H9 (cell line): ENCODE data around the gene ZNF296. TPM values are rescaled to one million over a fixed set of nuclear protein-coding genes. Genes with fewer than 3 reads are reported as not detected.

Source experiments
- DNase-seq: peaks from one replicate; pipeline ENCODE4 v3.0.0-alpha.2; 2017
- H2AFZ ChIP-seq: one replicate; pipeline ENCODE4 v1.6.1; 2013; ENCODE audit warnings: mild to moderate bottlenecking, low read length, control low read depth, moderate library complexity
- H2AK5ac ChIP-seq: 2 replicates; pipeline ENCODE4 v1.6.1; 2013; ENCODE audit warnings: low read length, control low read depth, mixed read lengths; ENCODE audit not compliant: insufficient read length
- H2BK120ac ChIP-seq: one replicate; pipeline ENCODE4 v1.6.1; 2013; ENCODE audit warnings: low read depth, mild to moderate bottlenecking, low read length, control low read depth, inconsistent platforms; ENCODE audit not compliant: poor library complexity, severe bottlenecking
- H2BK12ac ChIP-seq: 2 replicates; pipeline ENCODE4 v1.6.1; 2013; ENCODE audit warnings: low read length, control low read depth, mixed read lengths, low read depth; ENCODE audit not compliant: insufficient read length
- H2BK15ac ChIP-seq: 2 replicates; pipeline ENCODE4 v1.6.1; 2013; ENCODE audit warnings: low read depth, low read length, control low read depth
- H2BK20ac ChIP-seq: one replicate; pipeline ENCODE4 v1.6.1; 2013; ENCODE audit warnings: low read depth, mild to moderate bottlenecking, low read length, control low read depth, inconsistent platforms; ENCODE audit not compliant: poor library complexity, severe bottlenecking
- H2BK5ac ChIP-seq: 2 replicates; pipeline ENCODE4 v1.6.1; 2013; ENCODE audit warnings: low read length, control low read depth, mixed read lengths; ENCODE audit not compliant: insufficient read length
- H3K14ac ChIP-seq: 2 replicates; pipeline ENCODE4 v1.6.1; 2013; ENCODE audit warnings: low read length, control low read depth; ENCODE audit not compliant: insufficient read depth
- H3K18ac ChIP-seq: 2 replicates; pipeline ENCODE4 v1.6.1; 2013; ENCODE audit warnings: low read depth, mild to moderate bottlenecking, mixed read lengths, low read length, control low read depth; ENCODE audit not compliant: insufficient read length
- H3K23ac ChIP-seq: 2 replicates; pipeline ENCODE4 v1.6.1; 2013; ENCODE audit warnings: low read length, control low read depth, mixed read lengths, low read depth; ENCODE audit not compliant: insufficient read length
- H3K23me2 ChIP-seq: 2 replicates; pipeline ENCODE4 v1.6.1; 2013; ENCODE audit warnings: low read depth, mild to moderate bottlenecking, mixed read lengths, low read length, control low read depth; ENCODE audit not compliant: insufficient read length, poor library complexity, severe bottlenecking
- H3K27ac ChIP-seq: 2 replicates; pipeline ENCODE4 v1.5.1; 2013; ENCODE audit warnings: low read length, control low read depth, mixed read lengths, low read depth; ENCODE audit not compliant: insufficient read length
- H3K27me3 ChIP-seq: 2 replicates; pipeline ENCODE4 v1.6.1; 2013; ENCODE audit warnings: low read length, control low read depth, inconsistent platforms; ENCODE audit not compliant: insufficient read depth
- H3K4ac ChIP-seq: 2 replicates; pipeline ENCODE4 v1.6.1; 2013; ENCODE audit warnings: low read depth, mild to moderate bottlenecking, control low read depth, inconsistent platforms, low read length, moderate library complexity
- H3K4me1 ChIP-seq: 2 replicates; pipeline ENCODE4 v1.6.1; 2013; ENCODE audit warnings: low read length, control low read depth, inconsistent platforms; ENCODE audit not compliant: insufficient read depth
- H3K4me2 ChIP-seq: 2 replicates; pipeline ENCODE4 v1.6.1; 2013; ENCODE audit warnings: low read length, control low read depth, mixed read lengths; ENCODE audit not compliant: insufficient read length, insufficient read depth
- H3K56ac ChIP-seq: 2 replicates; pipeline ENCODE4 v1.6.1; 2013; ENCODE audit warnings: low read depth, mild to moderate bottlenecking, mixed read lengths, low read length, control low read depth; ENCODE audit not compliant: insufficient read length
- H3K79me1 ChIP-seq: 2 replicates; pipeline ENCODE4 v1.6.1; 2013; ENCODE audit warnings: low read depth, mild to moderate bottlenecking, moderate library complexity, low read length, control low read depth, inconsistent platforms; ENCODE audit not compliant: insufficient read depth, poor library complexity, severe bottlenecking
- H3K79me2 ChIP-seq: 2 replicates; pipeline ENCODE4 v1.6.1; 2013; ENCODE audit warnings: low read length, control low read depth, inconsistent platforms; ENCODE audit not compliant: insufficient read depth
- H3K9ac ChIP-seq: 2 replicates; pipeline ENCODE4 v1.6.1; 2013; ENCODE audit warnings: low read length, control low read depth, mixed read lengths; ENCODE audit not compliant: insufficient read length; ENCODE audit errors: extremely low read depth
- H3K9me3 ChIP-seq: one replicate; pipeline ENCODE4 v1.6.1; 2013; ENCODE audit warnings: low read depth, low read length, inconsistent platforms; ENCODE audit not compliant: control insufficient read depth
- H3T11ph ChIP-seq: one replicate; pipeline ENCODE4 v1.6.1; 2013; ENCODE audit warnings: mild to moderate bottlenecking, low read length, control low read depth, inconsistent platforms
- H4K20me1 ChIP-seq: one replicate; pipeline ENCODE4 v1.6.1; 2013; ENCODE audit not compliant: control insufficient read depth, insufficient read length, insufficient read depth
- H4K5ac ChIP-seq: 2 replicates; pipeline ENCODE4 v1.6.1; 2013; ENCODE audit warnings: low read depth, mild to moderate bottlenecking, mixed read lengths, low read length, control low read depth; ENCODE audit not compliant: insufficient read length
- H4K8ac ChIP-seq: replicated peaks from 2 replicates; pipeline ENCODE4 v1.6.1; 2013; ENCODE audit warnings: low read length, control low read depth, mixed read lengths, low read depth; ENCODE audit not compliant: insufficient read length
- H4K91ac ChIP-seq: 2 replicates; pipeline ENCODE4 v1.6.1; 2013; ENCODE audit warnings: low read depth, mild to moderate bottlenecking, moderate library complexity, mixed read lengths, low read length, control low read depth; ENCODE audit not compliant: insufficient read length
- H3K27ac Mint-ChIP-seq, 3 experiments: 2 replicates in 2 of 3; 3 replicates in 1 of 3; pipeline ENCODE4 v1.8.0; 2020 to 2021; ENCODE audit warnings: mixed read lengths in 3 of 3, mild to moderate bottlenecking in 1 of 3, moderate library complexity in 1 of 3
- H3K27me3 Mint-ChIP-seq: 2 replicates; pipeline ENCODE4 v1.8.0; 2021; ENCODE audit warnings: low read depth, mild to moderate bottlenecking, moderate library complexity, mixed read lengths
- H3K36me3 Mint-ChIP-seq, 3 experiments: 2 replicates in 2 of 3; 3 replicates in 1 of 3; pipeline ENCODE4 v1.8.0; 2020 to 2021; ENCODE audit warnings: low read depth in 3 of 3, mixed read lengths in 3 of 3; ENCODE audit not compliant: insufficient read depth in 1 of 3
- H3K4me1 Mint-ChIP-seq, 2 experiments: 2 replicates each; pipeline ENCODE4 v1.8.0; 2020; ENCODE audit warnings: mixed read lengths in 2 of 2
- H3K4me3 Mint-ChIP-seq, 2 experiments: 2 replicates in 1 of 2; 3 replicates in 1 of 2; pipeline ENCODE4 v1.8.0; 2020 to 2021; ENCODE audit warnings: mild to moderate bottlenecking in 2 of 2, mixed read lengths in 2 of 2, moderate library complexity in 1 of 2
- H3K9me3 Mint-ChIP-seq, 2 experiments: 2 replicates in 1 of 2; 3 replicates in 1 of 2; pipeline ENCODE4 v1.8.0; 2020; ENCODE audit warnings: mild to moderate bottlenecking in 2 of 2, mixed read lengths in 2 of 2, moderate library complexity in 1 of 2
- WGBS: extraction: QIAGEN DNeasy Blood & Tissue Kit; methylation state at CpG from one replicate; pipeline ENCODE4 v1.1.7; 2013; ENCODE audit warnings: missing lambda C conversion rate, low lambda C conversion rate, mixed read lengths; ENCODE audit not compliant: insufficient read length; ENCODE audit errors: extremely low coverage; 5-methylcytosine and 5-hydroxymethylcytosine counted together
- total RNA-seq: library from RNA; stranded (reverse); gene quantifications from 2 replicates; pipeline ENCODE4 v1.2.1, GENCODE V29; 2021
- TF ChIP-seq, protein P1 (sequence below): fragments of 200-600 bp; sonication (generic); conservative IDR thresholded peaks from 3 replicates; pipeline ENCODE4 v1.8.0; 2021; ENCODE audit warnings: antibody characterized with exemption, mild to moderate bottlenecking

Gene ZNF296
- total RNA-seq, 1 experiment from 2014 or later = 14.8 TPM

DNA sequence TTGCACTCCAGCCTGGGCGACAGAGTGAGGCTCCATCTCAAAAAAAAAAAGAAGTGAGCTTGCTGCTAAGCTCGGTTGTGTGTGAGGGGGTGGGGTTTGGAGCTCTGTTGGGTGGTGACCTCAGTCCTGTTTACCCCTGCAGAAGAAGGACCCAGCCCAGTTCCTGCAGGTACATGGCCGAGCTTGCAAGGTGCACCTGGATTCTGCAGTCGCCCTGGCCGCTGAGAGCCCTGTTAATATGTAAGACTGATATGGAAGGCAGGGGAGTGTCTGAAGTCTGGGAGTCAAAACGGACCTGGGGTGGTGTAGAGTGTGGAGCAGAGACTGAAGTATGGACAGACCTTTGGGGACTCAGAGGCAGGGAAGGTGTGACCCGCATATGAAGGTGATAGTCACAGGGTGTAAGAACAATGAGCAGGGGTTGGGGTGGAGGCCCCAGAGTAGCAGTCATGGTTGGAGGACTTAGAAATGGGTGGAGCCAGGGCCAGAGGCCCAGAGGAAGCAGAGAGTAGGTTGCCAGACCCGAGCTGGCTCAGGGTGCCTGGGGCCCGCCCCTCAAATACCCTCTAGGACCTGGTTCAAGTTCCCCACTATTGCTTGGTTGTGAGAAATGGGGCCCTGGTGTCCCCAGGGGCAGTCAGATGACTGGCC is 24.2 kb downstream of the ZNF296 start:
- no peaks in the 10 kb centered on the region for H4K20me1 ChIP-seq
- Mint-ChIP-seq H3K27me3 (no peaks in the 10 kb centered on the region), H3K4me3 (no peak overlapping the region; a peak in 1 of 5 replicates), H3K27ac (peak overlapping the region in 2 of 3 experiments; percentile 10 to 60; a peak in 4 of 7 replicates), H3K9me3 (no peaks in the 10 kb centered on the region; a peak in 1 of 5 replicates), H3K4me1 (no peaks in the 10 kb centered on the region; a peak in 2 of 4 replicates), H3K36me3 (peaks cover 23 to 53% (median 51%) of the 10 kb centered on the region in 3 experiments; a peak in 6 of 7 replicates)
- no peak overlapping the region for H2BK20ac ChIP-seq
- no peak overlapping the region for H3K23ac ChIP-seq
- H2BK15ac ChIP-seq = no peak overlapping the region
- no peak overlapping the region for H2BK120ac ChIP-seq
- no peaks in the 10 kb centered on the region for H3K27me3 ChIP-seq
- no peaks in the 10 kb centered on the region for H3K4me1 ChIP-seq
- H3K27ac ChIP-seq = no peak overlapping the region
- H3K79me1 ChIP-seq = no peaks in the 10 kb centered on the region
- no CpG with 5 or more reads among the region's 9 CpGs for WGBS
- DNase-seq = no peak
- H3T11ph ChIP-seq = no peak overlapping the region
- H2AFZ ChIP-seq = no peak overlapping the region
- no peak overlapping the region for H2BK5ac ChIP-seq
- no peak overlapping the region for H3K9ac ChIP-seq
- H3K4ac ChIP-seq = no peak overlapping the region
- no peak overlapping the region for H4K91ac ChIP-seq
- no peak overlapping the region for H3K18ac ChIP-seq
- no peak overlapping the region for H3K4me2 ChIP-seq
- no peaks in the 10 kb centered on the region for H3K9me3 ChIP-seq
- no peak overlapping the region for H2BK12ac ChIP-seq
- no peaks in the 10 kb centered on the region; the same call in 1 of the 2 replicates for H3K79me2 ChIP-seq
- H2AK5ac ChIP-seq = no peak overlapping the region
- TF ChIP-seq, protein P1, sequence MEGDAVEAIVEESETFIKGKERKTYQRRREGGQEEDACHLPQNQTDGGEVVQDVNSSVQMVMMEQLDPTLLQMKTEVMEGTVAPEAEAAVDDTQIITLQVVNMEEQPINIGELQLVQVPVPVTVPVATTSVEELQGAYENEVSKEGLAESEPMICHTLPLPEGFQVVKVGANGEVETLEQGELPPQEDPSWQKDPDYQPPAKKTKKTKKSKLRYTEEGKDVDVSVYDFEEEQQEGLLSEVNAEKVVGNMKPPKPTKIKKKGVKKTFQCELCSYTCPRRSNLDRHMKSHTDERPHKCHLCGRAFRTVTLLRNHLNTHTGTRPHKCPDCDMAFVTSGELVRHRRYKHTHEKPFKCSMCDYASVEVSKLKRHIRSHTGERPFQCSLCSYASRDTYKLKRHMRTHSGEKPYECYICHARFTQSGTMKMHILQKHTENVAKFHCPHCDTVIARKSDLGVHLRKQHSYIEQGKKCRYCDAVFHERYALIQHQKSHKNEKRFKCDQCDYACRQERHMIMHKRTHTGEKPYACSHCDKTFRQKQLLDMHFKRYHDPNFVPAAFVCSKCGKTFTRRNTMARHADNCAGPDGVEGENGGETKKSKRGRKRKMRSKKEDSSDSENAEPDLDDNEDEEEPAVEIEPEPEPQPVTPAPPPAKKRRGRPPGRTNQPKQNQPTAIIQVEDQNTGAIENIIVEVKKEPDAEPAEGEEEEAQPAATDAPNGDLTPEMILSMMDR = no peak
- H3K23me2 ChIP-seq = no peaks in the 10 kb centered on the region
- H4K5ac ChIP-seq = no peak overlapping the region
- H4K8ac ChIP-seq = no peak overlapping the region
- no peak overlapping the region for H3K56ac ChIP-seq
- H3K14ac ChIP-seq = no peak overlapping the region
